ENCODE data around the gene NR2C1. TPM values are rescaled to one million over a fixed set of nuclear protein-coding genes. Genes with fewer than 3 reads are reported as not detected.

The NR2C1 gene
- total and polyA plus RNA-seq, 10 of the 15 experiments (the other 5 are each of a cell fraction or from before 2014, with no cell fraction given): 8.8 to 38.1 (median 31.3) TPM

- no peak for TF ChIP-seq SUPT20H (IDR thresholded peaks at IDR 0.05; ENCODE audit: borderline replicate concordance, control insufficient read depth, low read depth, low read length)
- no peak for TF ChIP-seq ZSCAN29 (IDR thresholded peaks at IDR 0.05)
- TF ChIP-seq YY1 (IDR thresholded peaks at IDR 0.05; ENCODE audit: low read depth, low read length): no peak
- TF ChIP-seq HCFC1 (IDR thresholded peaks at IDR 0.05; ENCODE audit: low read length): no peak
- peak; percentile 78 for TF ChIP-seq GABPA (IDR thresholded peaks at IDR 0.05; ENCODE audit: low read depth)
- TF ChIP-seq POU2F2 (IDR thresholded peaks at IDR 0.05; ENCODE audit: borderline replicate concordance, low read depth, low read length): peak; percentile 83; the same call in 2 of the 3 replicates
- no peak for TF ChIP-seq FOXK2 (IDR thresholded peaks at IDR 0.05)
- TF ChIP-seq ZNF622 (IDR thresholded peaks at IDR 0.05): no peak
- TF ChIP-seq YBX1 (IDR thresholded peaks at IDR 0.05): no peak
- TF ChIP-seq RUNX3 (IDR thresholded peaks at IDR 0.05; ENCODE audit: low read length): peak; percentile 97
- no peak for TF ChIP-seq REST (IDR thresholded peaks at IDR 0.05; ENCODE audit: low read depth, low read length)
- peak; percentile 55; the same call in 1 of the 2 replicates for TF ChIP-seq TCF3 (IDR thresholded peaks at IDR 0.05; ENCODE audit: borderline replicate concordance, insufficient read depth, low read depth, low read length)
- TF ChIP-seq CUX1 (IDR thresholded peaks at IDR 0.05; ENCODE audit: insufficient replicate concordance, low read depth, low read length): peak; percentile 12
- no peak for TF ChIP-seq ZBTB33 (IDR thresholded peaks at IDR 0.05)
- no peak for TF ChIP-seq BCLAF1 (IDR thresholded peaks at IDR 0.05)
- peak; percentile 98 for TF ChIP-seq NFIC (IDR thresholded peaks at IDR 0.05; ENCODE audit: low read depth, low read length)
Measured at GRCh38 chr12:95102916-95103671, 29.7 kb upstream of the NR2C1 start (continued).

Data from GM12878 (cell line).